HG02981 (cell line): Measurements from ENCODE around the gene ESCO1.
"Not testable (repeated sequence)": the region's sequence is repeated elsewhere in the genome, so short reads cannot be mapped to it uniquely, and the experiment has no call there.

Experiments used
- ATAC-seq: cut with Tn5 transposase; IDR thresholded peaks from one replicate; pipeline ENCODE4 v1.9.1; 2021; ENCODE audit warnings: mild to moderate bottlenecking, moderate library complexity; ENCODE audit not compliant: unreplicated experiment

Gene ESCO1

GRCh38 chr18:21600526-21601410 is at the start of gene ESCO1:
Gene ESCO1 (minus strand): TSS chr18:21600704. CDS start chr18:21574843, 25,861 bp downstream.
- ATAC-seq = peak; percentile 82

GRCh38 chr18:21640375-21640774 is 39.9 kb upstream of the ESCO1 start:
- ATAC-seq = not testable (repeated sequence)

- no peak for ATAC-seq
These were observed 38.3 kb upstream of the ESCO1 start for GRCh38 chr18:21638822-21639221.

- ATAC-seq = no peak
These were observed 36.3 kb upstream of the ESCO1 start for GRCh38 chr18:21636769-21637168.

- no peak for ATAC-seq
These were observed 34.2 kb upstream of the ESCO1 start for GRCh38 chr18:21634588-21635199.

- ATAC-seq = no peak
These were observed 31.9 kb upstream of the ESCO1 start for GRCh38 chr18:21632393-21632792.

- peak; percentile 97 for ATAC-seq
These were observed 28.8 kb upstream of the ESCO1 start for GRCh38 chr18:21629089-21629832.

- not testable (repeated sequence) for ATAC-seq
These were observed 21.1 kb upstream of the ESCO1 start for GRCh38 chr18:21621640-21622039.

GRCh38 chr18:21612125-21613039 is 11.9 kb upstream of the ESCO1 start, which contains the start of gene SNRPD1:
Gene SNRPD1 (plus strand): TSS chr18:21612314. CDS start chr18:21612430, 116 bp downstream.
- ATAC-seq = peak; percentile 99

- ATAC-seq = not testable (repeated sequence)
These were observed 11.1 kb upstream of the ESCO1 start for GRCh38 chr18:21611401-21612124.

GRCh38 chr18:21605213-21605612 is 4.7 kb upstream of the ESCO1 start:
- no peak for ATAC-seq

- ATAC-seq = no peak
These were observed 4.2 kb upstream of the ESCO1 start for GRCh38 chr18:21604671-21605070.

GRCh38 chr18:21602299-21602587 is 1.7 kb upstream of the ESCO1 start:
- ATAC-seq = no peak

- peak; percentile 38 for ATAC-seq
These were observed 649 bp downstream of the ESCO1 start for GRCh38 chr18:21599585-21600525.

GRCh38 chr18:21598726-21599584 is 1.5 kb downstream of the ESCO1 start:
- ATAC-seq = no peak

GRCh38 chr18:21597620-21598019 is 2.9 kb downstream of the ESCO1 start:
- ATAC-seq = no peak

- peak; percentile 65 for ATAC-seq
These were observed 6.8 kb downstream of the ESCO1 start for GRCh38 chr18:21593540-21594257.
